B cell (primary cell): ENCODE measurements around the gene PIK3IP1.

Experiments used
- CTCF ChIP-seq: fragments of 200-600 bp; IDR thresholded peaks from one replicate; pipeline ENCODE4 v1.8.0; 2022; ENCODE audit warnings: antibody characterized with exemption, mild to moderate bottlenecking
- EZH2 ChIP-seq: IDR thresholded peaks from 2 replicates; pipeline ENCODE4 v1.6.1; 2012; ENCODE audit warnings: borderline replicate concordance, low read depth, mild to moderate bottlenecking, moderate library complexity, low read length; ENCODE audit not compliant: insufficient read depth, poor library complexity, severe bottlenecking

GRCh38 chr22:31313366-31314147 lies 21.3 kb upstream of the PIK3IP1 start:
- peak; percentile 94 for TF ChIP-seq CTCF
- no peak for TF ChIP-seq EZH2
